Measurements from ENCODE around the gene PTRH1. TPM values are rescaled to one million over a fixed set of nuclear protein-coding genes. Genes with fewer than 3 reads are reported as not detected.

PTRH1 gene
- total RNA-seq, 2 donors from 2014 or later: 23.6 to 64.9 TPM

DNA sequence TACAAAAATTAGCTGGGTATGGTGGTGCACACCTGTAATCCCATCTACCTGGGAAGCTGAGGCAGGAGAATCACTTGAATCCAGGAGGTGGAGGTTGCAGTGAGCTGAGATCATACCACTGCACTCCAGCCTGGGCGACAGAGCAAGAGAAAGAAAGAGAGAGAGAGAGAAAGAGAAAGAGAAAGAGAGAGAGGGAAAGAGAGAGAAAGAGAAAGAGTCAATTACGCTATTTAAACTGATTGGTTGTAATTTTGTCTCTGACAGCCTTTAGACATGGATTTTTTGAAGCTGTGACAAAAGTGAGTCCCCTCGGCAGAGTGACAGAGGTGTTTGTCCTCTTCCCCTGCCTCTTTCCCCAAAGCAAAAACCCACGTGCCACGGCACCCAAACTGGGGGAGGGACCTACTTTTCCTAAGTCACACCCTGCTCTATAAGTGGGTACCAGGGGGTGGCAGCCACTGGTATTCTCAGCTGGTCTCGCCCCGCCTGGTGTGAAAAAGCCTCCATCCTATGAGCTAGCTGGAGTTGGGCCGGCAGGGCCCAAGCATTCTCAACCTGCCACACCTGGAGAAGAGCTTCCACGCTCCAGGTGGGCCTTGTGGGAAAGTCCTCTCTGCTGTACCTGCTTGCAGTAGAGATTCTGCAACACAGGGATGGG is 12.0 kb downstream of the PTRH1 start:
- DNase-seq (no peak), ATAC-seq (no peak)
- H3K36me3 ChIP-seq (replicated peaks in 1 of 2; ENCODE audit: insufficient read depth in 1 of 2, low read depth in 2 of 2): no peaks in the 10 kb centered on the region
- no peak overlapping the region for H3K27ac ChIP-seq
- TF ChIP-seq POLR2A (IDR thresholded peaks at IDR 0.05): no peak
- TF ChIP-seq, protein P1, sequence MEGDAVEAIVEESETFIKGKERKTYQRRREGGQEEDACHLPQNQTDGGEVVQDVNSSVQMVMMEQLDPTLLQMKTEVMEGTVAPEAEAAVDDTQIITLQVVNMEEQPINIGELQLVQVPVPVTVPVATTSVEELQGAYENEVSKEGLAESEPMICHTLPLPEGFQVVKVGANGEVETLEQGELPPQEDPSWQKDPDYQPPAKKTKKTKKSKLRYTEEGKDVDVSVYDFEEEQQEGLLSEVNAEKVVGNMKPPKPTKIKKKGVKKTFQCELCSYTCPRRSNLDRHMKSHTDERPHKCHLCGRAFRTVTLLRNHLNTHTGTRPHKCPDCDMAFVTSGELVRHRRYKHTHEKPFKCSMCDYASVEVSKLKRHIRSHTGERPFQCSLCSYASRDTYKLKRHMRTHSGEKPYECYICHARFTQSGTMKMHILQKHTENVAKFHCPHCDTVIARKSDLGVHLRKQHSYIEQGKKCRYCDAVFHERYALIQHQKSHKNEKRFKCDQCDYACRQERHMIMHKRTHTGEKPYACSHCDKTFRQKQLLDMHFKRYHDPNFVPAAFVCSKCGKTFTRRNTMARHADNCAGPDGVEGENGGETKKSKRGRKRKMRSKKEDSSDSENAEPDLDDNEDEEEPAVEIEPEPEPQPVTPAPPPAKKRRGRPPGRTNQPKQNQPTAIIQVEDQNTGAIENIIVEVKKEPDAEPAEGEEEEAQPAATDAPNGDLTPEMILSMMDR (IDR thresholded peaks at IDR 0.05): no peak
- intact Hi-C loops (cut with DNase I): no loop called here
- 75 to 82% methylated on average over 5 to 9 of the region's 9 CpGs for WGBS, 2 donors
- H3K27me3 ChIP-seq: no peaks in the 10 kb centered on the region
- H3K9me3 ChIP-seq: no peaks in the 10 kb centered on the region
- no peak overlapping the region for H3K4me3 ChIP-seq
- H3K4me1 ChIP-seq: peaks cover 50% of the 10 kb centered on the region

DNA sequence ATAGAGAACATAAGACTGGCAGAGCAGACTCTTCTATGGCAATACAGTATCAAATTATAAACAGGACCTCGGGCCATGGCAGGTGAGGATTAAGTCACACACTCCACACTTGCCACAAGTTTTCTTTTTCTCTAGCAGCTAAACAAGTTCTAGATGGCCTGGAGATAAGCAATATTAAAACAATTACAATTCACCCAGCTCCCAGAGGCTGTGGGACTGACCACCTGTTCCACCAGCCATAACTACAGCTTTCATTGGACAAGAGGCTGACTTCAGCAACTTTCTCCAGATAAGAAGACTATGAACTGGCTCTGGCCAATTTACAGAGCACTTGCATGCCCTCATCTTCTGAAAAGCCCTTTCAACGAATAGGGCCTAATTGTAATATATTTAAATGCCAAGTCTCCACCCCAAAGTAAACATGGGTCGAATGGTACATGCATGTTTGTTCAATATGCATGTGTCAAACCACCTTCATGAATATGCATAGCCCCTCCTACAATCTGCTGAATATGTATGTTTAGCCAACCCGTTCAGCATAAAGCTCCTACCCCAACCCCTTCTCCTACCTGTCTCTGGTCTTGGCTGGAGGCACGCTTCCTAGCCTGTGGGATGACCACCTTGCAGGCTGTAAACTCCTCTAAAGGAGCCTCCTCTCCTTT is 14.7 kb downstream of the PTRH1 start:
- peak overlapping the region; percentile 50 to 89 (median 87) for H3K27ac ChIP-seq

DNA sequence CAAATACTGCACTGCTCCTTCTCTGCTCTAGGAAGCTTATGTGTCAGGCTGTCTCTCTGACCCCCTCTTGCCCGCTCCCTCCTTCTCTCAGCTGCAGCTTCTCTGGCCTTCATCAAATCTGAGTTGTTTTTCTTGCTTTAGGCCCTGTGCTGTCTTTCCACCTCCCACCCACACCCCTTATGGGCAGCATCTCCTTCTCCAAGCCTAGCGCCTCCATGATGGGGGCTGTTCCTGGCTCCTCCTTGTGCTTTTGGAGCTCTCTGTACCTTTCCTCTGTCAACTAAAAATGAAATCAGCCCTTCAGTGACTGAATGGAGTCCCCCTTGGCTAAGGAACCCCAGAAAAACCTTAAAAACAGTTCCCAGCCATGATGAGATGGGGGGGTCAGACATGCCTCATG is 15.3 kb downstream of the PTRH1 start:
- no peak for DNase-seq
- Histone ChIP-seq H3K4me1 (peaks cover 30% of the 10 kb centered on the region), H3K4me3 (no peak overlapping the region), H3K27ac (peak overlapping the region; percentile 75 to 89 (median 87)), H3K9me3 (no peaks in the 10 kb centered on the region), H3K36me3 (replicated peaks in 1 of 2; ENCODE audit: insufficient read depth in 1 of 2, low read depth in 2 of 2) (no peaks in the 10 kb centered on the region), H3K27me3 (no peaks in the 10 kb centered on the region)
- 91 to 94% methylated on average over 2 of the region's 2 CpGs for WGBS, 2 donors
- TF ChIP-seq, protein P1 (IDR thresholded peaks at IDR 0.05): no peak
- no peak for TF ChIP-seq POLR2A (IDR thresholded peaks at IDR 0.05)
- no peak for ATAC-seq
- intact Hi-C loops (cut with DNase I): no loop called here

More for the DNA sequence above, 14.7 kb downstream of the PTRH1 start:
- Histone ChIP-seq H3K4me3 (no peak overlapping the region), H3K9me3 (no peaks in the 10 kb centered on the region), H3K27me3 (no peaks in the 10 kb centered on the region), H3K36me3 (replicated peaks in 1 of 2; ENCODE audit: insufficient read depth in 1 of 2, low read depth in 2 of 2) (no peaks in the 10 kb centered on the region), H3K4me1 (peaks cover 36% of the 10 kb centered on the region)
- peak; percentile 58 to 81 (median 72) for DNase-seq
- ATAC-seq: peak; percentile 69
- TF ChIP-seq, protein P1 (IDR thresholded peaks at IDR 0.05): no peak
- peak in 2 of 3 donors; percentile 16 to 20 for TF ChIP-seq POLR2A (IDR thresholded peaks at IDR 0.05)
- intact Hi-C loops (cut with DNase I): no loop called here
- 34 to 40% methylated on average over 5 of the region's 5 CpGs for WGBS, 2 donors

DNA sequence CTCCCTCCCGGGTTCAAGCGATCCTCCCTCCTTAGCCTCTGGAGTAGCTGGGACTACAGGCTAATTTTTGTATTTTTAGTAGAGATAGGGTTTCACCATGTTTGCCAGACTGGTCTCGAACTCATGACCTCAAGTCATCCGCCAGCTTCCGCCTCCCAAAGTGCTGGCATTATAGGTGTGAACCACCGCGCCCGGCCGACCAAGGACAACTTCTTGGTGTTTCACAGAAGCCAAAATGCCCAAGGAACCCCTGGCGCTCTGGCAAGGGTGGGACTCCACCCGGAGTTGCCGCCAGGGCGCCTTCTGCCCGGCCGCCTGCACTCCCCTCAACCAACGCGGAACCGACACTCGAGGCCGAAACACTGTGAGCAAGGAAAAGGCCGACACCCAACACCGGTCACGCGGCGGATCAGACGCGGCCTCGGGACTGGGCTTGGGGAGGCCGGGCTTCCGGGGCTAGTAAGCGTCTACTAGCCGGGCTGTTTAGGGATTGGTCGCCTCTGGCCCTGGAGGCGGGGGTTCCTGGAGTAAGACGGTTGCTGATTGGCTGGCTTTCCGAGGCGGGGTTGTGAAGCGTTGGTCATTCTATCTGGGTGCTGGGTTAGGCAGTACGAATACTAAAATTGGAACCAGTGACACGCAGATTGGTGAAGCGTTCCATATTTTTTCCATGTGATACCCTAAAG is 16.3 kb downstream of the PTRH1 start:
- no peaks in the 10 kb centered on the region for H3K9me3 ChIP-seq
- 18 to 46% methylated on average over 20 to 41 of the region's 41 CpGs for WGBS, 2 donors
- no peak overlapping the region for H3K4me3 ChIP-seq
- peak; percentile 94 for ATAC-seq
- H3K36me3 ChIP-seq (replicated peaks in 1 of 2; ENCODE audit: insufficient read depth in 1 of 2, low read depth in 2 of 2): no peaks in the 10 kb centered on the region
- TF ChIP-seq, protein P1 (IDR thresholded peaks at IDR 0.05): peak in 4 of 7 experiments; percentile 16 to 42 (median 35)
- peak in 2 of 3 donors; percentile 61 to 70 for TF ChIP-seq POLR2A (IDR thresholded peaks at IDR 0.05)
- peaks cover 28% of the 10 kb centered on the region for H3K4me1 ChIP-seq
- no peaks in the 10 kb centered on the region for H3K27me3 ChIP-seq
- peak overlapping the region; percentile 75 to 89 (median 87) for H3K27ac ChIP-seq
- intact Hi-C loops (cut with DNase I): no loop called here
- DNase-seq: peak; percentile 95 to 98 (median 97)

All from body of pancreas (tissue), 4 donors.